SK-N-SH (cell line): ENCODE measurements around the gene OR4E1. TPM values are rescaled to one million over a fixed set of nuclear protein-coding genes. Genes with fewer than 3 reads are reported as not detected.

ENCODE experiments used
- CTCF ChIA-PET: fragments of 300-600, 350-600 bp; formaldehyde crosslinking; extraction: SDS; loops from one replicate; lab custom pipeline; 2021; lab: Yijun Ruan, JAX
- POLR2A ChIA-PET: fragments of 350-600 bp; sonication (Branson Sonifier 250); formaldehyde crosslinking; extraction: SDS; loops from one replicate; lab custom pipeline; 2020; ENCODE audit warnings: antibody characterized with exemption, inconsistent platforms; lab: Yijun Ruan, JAX
- DNase-seq: peaks from one replicate; pipeline ENCODE4 v3.0.0; 2012
- H2AFZ ChIP-seq: fragments of 200-600 bp; sonication (generic); 2 replicates; pipeline ENCODE4 v1.8.1; 2016; ENCODE audit warnings: antibody characterized with exemption, mild to moderate bottlenecking, low read depth
- H3F3A ChIP-seq: fragments of 200-600 bp; sonication (generic); replicated peaks from 2 replicates; pipeline ENCODE3; 2016; ENCODE audit warnings: antibody characterized with exemption, mild to moderate bottlenecking; ENCODE audit not compliant: insufficient read depth
- H3K27ac ChIP-seq, 2 experiments: fragments of 200-500 bp in 1 of 2; fragments of 200-600 bp in 1 of 2; sonication (Bioruptor generic) in 1 of 2; sonication (generic), shearing (Covaris generic) in 1 of 2; 2 replicates each; pipeline versions ENCODE4 v1.5.1 to v1.6.1; 2014 to 2016; ENCODE audit warnings: low read depth in 2 of 2, inconsistent platforms in 1 of 2, low read length in 1 of 2, mild to moderate bottlenecking in 1 of 2, mixed read lengths in 1 of 2
- H3K27me3 ChIP-seq: fragments of 200-600 bp; sonication (generic), shearing (Covaris generic); 2 replicates; pipeline ENCODE4 v1.6.1; 2016; ENCODE audit warnings: mixed run types; ENCODE audit not compliant: insufficient read depth
- H3K36me3 ChIP-seq, 2 experiments: fragments of 200-500 bp in 1 of 2; fragments of 200-600 bp in 1 of 2; sonication (Bioruptor generic) in 1 of 2; sonication (generic) in 1 of 2; replicated peaks in 1 of 2; 2 replicates each; pipeline versions ENCODE3 to v1.5.1; 2014 to 2016; ENCODE audit warnings: low read length in 1 of 2, mild to moderate bottlenecking in 1 of 2; ENCODE audit not compliant: insufficient read depth in 2 of 2, control insufficient read depth in 1 of 2
- H3K4me1 ChIP-seq, 2 experiments: fragments of 200-500 bp in 1 of 2; fragments of 200-600 bp in 1 of 2; sonication (Bioruptor generic) in 1 of 2; sonication (generic), shearing (Covaris generic) in 1 of 2; 2 replicates each; pipeline versions ENCODE4 v1.5.1 to v1.6.1; 2014 to 2016; ENCODE audit warnings: low read depth in 1 of 2, low read length in 1 of 2, mixed run types in 1 of 2; ENCODE audit not compliant: insufficient read depth in 2 of 2, control insufficient read depth in 1 of 2
- H3K4me2 ChIP-seq: fragments of 200-600 bp; sonication (generic), shearing (Covaris generic); 2 replicates; pipeline ENCODE4 v1.6.1; 2017; ENCODE audit warnings: mixed run types
- H3K4me3 ChIP-seq, 2 experiments: fragments of 200-500 bp in 1 of 2; fragments of 200-600 bp in 1 of 2; sonication (Bioruptor generic) in 1 of 2; sonication (generic), shearing (Covaris generic) in 1 of 2; 2 replicates each; pipeline versions ENCODE4 v1.5.1 to v1.8.1; 2014 to 2016; ENCODE audit warnings: low read depth in 2 of 2, inconsistent platforms in 1 of 2, low read length in 1 of 2, mild to moderate bottlenecking in 1 of 2, mixed read lengths in 1 of 2, moderate library complexity in 1 of 2
- H3K79me2 ChIP-seq: fragments of 200-600 bp; sonication (generic); 2 replicates; pipeline ENCODE4 v1.8.1; 2017; ENCODE audit warnings: mild to moderate bottlenecking; ENCODE audit not compliant: insufficient read depth
- H3K9ac ChIP-seq: fragments of 200-600 bp; sonication (generic); 2 replicates; pipeline ENCODE4 v1.6.1; 2017; ENCODE audit warnings: mixed run types
- H3K9me2 ChIP-seq: fragments of 200-600 bp; sonication (generic); 2 replicates; pipeline ENCODE4 v1.6.1; 2017; ENCODE audit warnings: mixed run types
- H3K9me3 ChIP-seq: fragments of 200-600 bp; sonication (generic); 2 replicates; pipeline ENCODE4 v1.6.1; 2017; ENCODE audit warnings: mixed run types, mild to moderate bottlenecking, moderate library complexity
- H4K20me1 ChIP-seq: fragments of 200-600 bp; sonication (generic); 2 replicates; pipeline ENCODE4 v1.6.1; 2017; ENCODE audit warnings: mild to moderate bottlenecking, mixed run types; ENCODE audit not compliant: insufficient read depth
- CHD2 ChIP-seq: fragments of 150-350 bp; IDR thresholded peaks from 2 replicates; pipeline ENCODE4 v1.6.1; 2018; ENCODE audit warnings: low read length; ENCODE audit not compliant: partially characterized antibody
- CTCF ChIP-seq: fragments of 200-600 bp; sonication (generic); IDR thresholded peaks from 2 replicates; pipeline ENCODE4 v1.6.1; 2017; ENCODE audit warnings: antibody characterized with exemption, mild to moderate bottlenecking, moderate library complexity
- FOXM1 ChIP-seq: IDR thresholded peaks from 2 replicates; pipeline ENCODE4 v1.4.0; 2012; ENCODE audit warnings: low read depth, mild to moderate bottlenecking
- MAX ChIP-seq: IDR thresholded peaks from 2 replicates; pipeline ENCODE4 v1.4.0; 2012; ENCODE audit warnings: low read depth
- PBX3 ChIP-seq: IDR thresholded peaks from 2 replicates; pipeline ENCODE4; 2012
- POLR2AphosphoS5 ChIP-seq: IDR thresholded peaks from 2 replicates; pipeline ENCODE4 v1.6.1; 2012; ENCODE audit warnings: low read depth, low read length
- RFX5 ChIP-seq: IDR thresholded peaks from 2 replicates; pipeline ENCODE4 v1.6.1; 2012; ENCODE audit warnings: mild to moderate bottlenecking, improper control_type of control experiment, low read length
- RXRA ChIP-seq: IDR thresholded peaks from 2 replicates; pipeline ENCODE4 v1.4.0; 2012; ENCODE audit warnings: low read depth, mild to moderate bottlenecking, borderline replicate concordance
- SMC3 ChIP-seq: IDR thresholded peaks from 2 replicates; pipeline ENCODE4 v1.6.1; 2012; ENCODE audit warnings: low read depth, low read length, improper control_type of control experiment
- TCF12 ChIP-seq: IDR thresholded peaks from 2 replicates; pipeline ENCODE4 v1.4.0; 2012
- USF2 ChIP-seq: fragments of 150-350 bp; IDR thresholded peaks from 2 replicates; pipeline ENCODE4 v1.6.1; 2017; ENCODE audit warnings: antibody characterized with exemption, low read length, low read depth, borderline replicate concordance
- YY1 ChIP-seq: IDR thresholded peaks from 2 replicates; pipeline ENCODE4 v1.4.0; 2012; ENCODE audit warnings: low read depth, mild to moderate bottlenecking
- WGBS: methylation state at CpG from one replicate; pipeline ENCODE4 v1.1.6; 2017; ENCODE audit warnings: low lambda C conversion rate; 5-methylcytosine and 5-hydroxymethylcytosine counted together
- polyA plus RNA-seq, 3 experiments: library from polyadenylated mRNA; depleted of rRNA; stranded (reverse); fragments of >200 nt; gene quantifications; 2 replicates each; pipeline ENCODE4 v1.2.3, GENCODE V29; 2012

The OR4E1 gene
- polyA plus RNA-seq, 1 of the 3 experiments (the other 2 are of a cell fraction) = not detected

- POLR2A ChIA-PET = no interaction called here
- no peak for TF ChIP-seq YY1
- no peak for TF ChIP-seq SMC3
- no peak for TF ChIP-seq PBX3
- TF ChIP-seq FOXM1 = no peak
- TF ChIP-seq RFX5 = no peak
- no peak for TF ChIP-seq MAX
- no peak for TF ChIP-seq CHD2
- TF ChIP-seq CTCF = no peak
- H3K27ac ChIP-seq = no peak overlapping the region
- WGBS = 3% methylated on average over 5 of the region's 5 CpGs
- CTCF ChIA-PET = no interaction called here
- no peak overlapping the region for H3K4me3 ChIP-seq
- peaks cover 4% of the 10 kb centered on the region; the same call in 1 of the 2 replicates for H3K27me3 ChIP-seq
- H2AFZ ChIP-seq = no peak overlapping the region
- no peaks in the 10 kb centered on the region for H3K79me2 ChIP-seq
- no peaks in the 10 kb centered on the region for H3F3A ChIP-seq
- H3K4me1 ChIP-seq = peaks cover 0 to 19% of the 10 kb centered on the region in 2 experiments; a peak in 1 of 4 replicates
- no peak for DNase-seq
- no peak overlapping the region for H3K9ac ChIP-seq
- no peaks in the 10 kb centered on the region for H3K36me3 ChIP-seq
- H3K4me2 ChIP-seq = no peak overlapping the region
- no peaks in the 10 kb centered on the region for H3K9me3 ChIP-seq
- no peaks in the 10 kb centered on the region for H3K9me2 ChIP-seq
- H4K20me1 ChIP-seq = no peaks in the 10 kb centered on the region
Measured at GRCh38 chr14:21654215-21654614, 19.4 kb downstream of the OR4E1 start.

GRCh38 chr14:21653331-21653885, 20.2 kb downstream of the OR4E1 start, which contains the start of gene OR4E2:
TSS of gene OR4E2 (plus strand) at chr14:21653835. CDS start at chr14:21665083, 11,248 bp downstream.
- Histone ChIP-seq H3K4me2 (no peak within 1 kb of the TSS), H3K79me2 (no peaks in the 10 kb centered on the region), H3K9ac (no peak within 1 kb of the TSS), H3F3A (no peaks in the 10 kb centered on the region), H3K27me3 (peaks cover 6% of the 10 kb centered on the region), H2AFZ (no peak within 1 kb of the TSS), H3K27ac (no peak within 1 kb of the TSS), H3K9me3 (no peaks in the 10 kb centered on the region), H3K4me3 (no peak within 1 kb of the TSS), H3K36me3 (no peaks in the 10 kb centered on the region), H3K9me2 (no peaks in the 10 kb centered on the region), H3K4me1 (peaks cover 0 to 17% of the 10 kb centered on the region in 2 experiments; a peak in 1 of 4 replicates), H4K20me1 (no peaks in the 10 kb centered on the region)
- no peak for DNase-seq
- ChIA-PET CTCF (no interaction called here), POLR2A (no interaction called here)
- TF ChIP-seq POLR2AphosphoS5 (no peak), USF2 (no peak), RXRA (no peak), TCF12 (no peak)
- WGBS = 2% methylated on average over 2 of the region's 2 CpGs
